Fibroblast of lung (primary cell): Measurements from ENCODE around the gene MCRIP2. TPM values are rescaled to one million over a fixed set of nuclear protein-coding genes. Genes with fewer than 3 reads are reported as not detected.

ENCODE experiments used
- DNase-seq, 2 donors: peaks; one replicate each; pipeline versions ENCODE4 v3.0.0 to v3.0.0-alpha.2; 2010; ENCODE audit warnings: low read depth in 2 of 2
- H2AFZ ChIP-seq: 2 replicates; pipeline ENCODE4 v1.5.1; 2012; ENCODE audit warnings: low read length, control low read depth, inconsistent platforms
- H3K27ac ChIP-seq: 2 replicates; pipeline ENCODE4 v1.5.1; 2011; ENCODE audit warnings: low read length, control low read depth; ENCODE audit not compliant: insufficient read depth
- H3K27me3 ChIP-seq: 2 replicates; pipeline ENCODE4 v1.5.1; 2011; ENCODE audit warnings: mild to moderate bottlenecking, low read length; ENCODE audit not compliant: control insufficient read depth, insufficient read depth
- H3K36me3 ChIP-seq: 2 replicates; pipeline ENCODE4 v1.5.1; 2011; ENCODE audit warnings: low read length; ENCODE audit not compliant: control insufficient read depth, insufficient read depth
- H3K4me1 ChIP-seq: 2 replicates; pipeline ENCODE4 v1.5.1; 2011; ENCODE audit warnings: low read length; ENCODE audit not compliant: control insufficient read depth, insufficient read depth; ENCODE audit errors: extremely low read depth
- H3K4me2 ChIP-seq: 2 replicates; pipeline ENCODE4 v1.5.1; 2011; ENCODE audit warnings: low read length, control low read depth; ENCODE audit not compliant: insufficient read depth; ENCODE audit errors: extremely low read depth
- H3K4me3 ChIP-seq, 4 experiments: fragments of 200-600 bp in 1 of 4; sonication (generic) in 1 of 4; replicated peaks in 1 of 4; 2 replicates each; pipeline ENCODE4 v1.5.1; 2011 to 2016; ENCODE audit warnings: low read length in 4 of 4, low read depth in 3 of 4, mild to moderate bottlenecking in 3 of 4, control low read depth in 2 of 4, inconsistent platforms in 1 of 4, mixed read lengths in 1 of 4; ENCODE audit not compliant: insufficient read depth in 1 of 4; ENCODE audit errors: control extremely low read depth in 1 of 4
- H3K79me2 ChIP-seq: 2 replicates; pipeline ENCODE4 v1.5.1; 2012; ENCODE audit warnings: mild to moderate bottlenecking, low read length, inconsistent platforms; ENCODE audit not compliant: control insufficient read depth, insufficient read depth
- H3K9ac ChIP-seq: 2 replicates; pipeline ENCODE4 v1.5.1; 2011; ENCODE audit warnings: mild to moderate bottlenecking, low read length, control low read depth; ENCODE audit not compliant: insufficient read depth
- H3K9me3 ChIP-seq: 2 replicates; pipeline ENCODE4 v1.5.1; 2012; ENCODE audit warnings: low read depth, low read length; ENCODE audit not compliant: control insufficient read depth, insufficient read depth
- H4K20me1 ChIP-seq: 2 replicates; pipeline ENCODE4 v1.5.1; 2011; ENCODE audit warnings: low read length; ENCODE audit not compliant: control insufficient read depth, insufficient read depth; ENCODE audit errors: extremely low read depth
- EZH2 ChIP-seq: IDR thresholded peaks from 2 replicates; pipeline ENCODE4 v1.5.1; 2012; ENCODE audit warnings: low read length, control low read depth, mild to moderate bottlenecking; ENCODE audit errors: missing control alignments
- polyA plus RNA-seq, 2 donors: library from polyadenylated mRNA; depleted of rRNA in 1 of 2; stranded (reverse) in 1 of 2; unstranded in 1 of 2; fragments of >200 nt; gene quantifications; 2 replicates each; pipeline ENCODE4 v1.2.1, GENCODE V29; 2011 to 2012; ENCODE audit warnings: missing spikeins in 1 of 2
- total RNA-seq: library from RNA; depleted of rRNA; stranded (reverse); fragments of >200 nt; gene quantifications from 2 replicates; pipeline ENCODE4 v1.2.1, GENCODE V29; 2014
- TF ChIP-seq, protein P1 (sequence below), 2 donors: IDR thresholded peaks in 1 of 2; conservative IDR thresholded peaks in 1 of 2; 1 replicate in 1 of 2; 2 replicates in 1 of 2; pipeline ENCODE4 v1.5.1; 2011 to 2012; ENCODE audit warnings: low read length in 2 of 2, control low read depth in 1 of 2, inconsistent platforms in 1 of 2, low read depth in 1 of 2, mild to moderate bottlenecking in 1 of 2

The MCRIP2 gene
- total and polyA plus RNA-seq, 2 donors (not counting 1 experiment from before 2014, with no cell fraction given), result 2.8 to 18.0 TPM

DNA sequence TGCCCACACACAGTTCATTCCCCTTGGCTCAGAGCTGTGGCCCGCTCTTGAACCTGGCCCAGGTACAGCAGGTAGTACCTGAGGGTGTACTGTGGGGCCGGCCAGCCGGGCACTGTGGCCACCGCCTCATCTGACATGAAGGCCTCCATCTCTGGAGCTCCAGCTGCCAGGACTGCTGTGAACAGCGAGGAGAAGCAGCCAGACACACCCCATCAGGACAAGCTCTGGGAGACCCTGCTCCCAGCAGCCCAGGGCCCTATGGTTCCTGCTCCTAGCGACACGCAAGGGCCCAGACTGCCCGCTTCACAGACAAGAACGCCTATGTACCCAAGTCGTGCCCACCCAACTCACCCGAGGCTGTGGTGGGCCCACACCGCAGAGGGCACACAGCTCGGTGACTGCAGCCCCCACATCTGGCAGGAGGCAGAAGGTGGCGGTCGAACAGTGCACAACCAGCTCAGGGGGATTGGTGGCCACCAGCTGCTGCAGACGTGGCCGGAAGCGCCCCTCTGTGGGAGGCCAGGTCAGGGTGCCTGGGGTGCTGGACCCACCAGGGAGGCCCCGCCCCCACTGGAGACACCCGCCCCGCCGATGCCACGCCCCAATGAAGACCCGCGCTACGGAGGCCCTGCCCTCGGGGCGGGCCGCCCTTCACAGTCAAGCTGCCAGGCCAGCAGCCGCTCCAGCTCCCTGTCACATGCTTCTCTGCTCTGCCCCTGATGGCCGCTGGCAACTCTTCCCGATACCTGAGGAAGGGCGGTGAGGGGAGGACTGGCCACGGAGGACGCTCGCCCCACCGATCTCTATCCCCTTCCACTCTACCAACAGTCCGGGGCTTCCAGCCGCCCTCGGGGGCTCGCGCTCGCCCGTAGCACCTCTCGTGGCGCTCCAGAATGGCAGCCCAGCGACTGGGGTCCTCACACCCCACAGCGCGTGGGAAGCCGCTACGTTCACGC is 37.5 kb downstream of the MCRIP2 start:
- DNase-seq, result peak; percentile 45 to 56
- Histone ChIP-seq H2AFZ (peak overlapping the region; percentile 69), H3K4me2 (peak overlapping the region; percentile 75), H4K20me1 (no peaks in the 10 kb centered on the region), H3K4me3 (peak overlapping the region; percentile 43 to 57 (median 45)), H3K27me3 (no peaks in the 10 kb centered on the region), H3K36me3 (peaks cover 20% of the 10 kb centered on the region), H3K79me2 (peaks cover 31% of the 10 kb centered on the region), H3K9ac (peak overlapping the region; percentile 23), H3K4me1 (peaks cover 23% of the 10 kb centered on the region), H3K9me3 (no peaks in the 10 kb centered on the region), H3K27ac (peak overlapping the region; percentile 67)
- no peak for TF ChIP-seq EZH2
- TF ChIP-seq, protein P1, sequence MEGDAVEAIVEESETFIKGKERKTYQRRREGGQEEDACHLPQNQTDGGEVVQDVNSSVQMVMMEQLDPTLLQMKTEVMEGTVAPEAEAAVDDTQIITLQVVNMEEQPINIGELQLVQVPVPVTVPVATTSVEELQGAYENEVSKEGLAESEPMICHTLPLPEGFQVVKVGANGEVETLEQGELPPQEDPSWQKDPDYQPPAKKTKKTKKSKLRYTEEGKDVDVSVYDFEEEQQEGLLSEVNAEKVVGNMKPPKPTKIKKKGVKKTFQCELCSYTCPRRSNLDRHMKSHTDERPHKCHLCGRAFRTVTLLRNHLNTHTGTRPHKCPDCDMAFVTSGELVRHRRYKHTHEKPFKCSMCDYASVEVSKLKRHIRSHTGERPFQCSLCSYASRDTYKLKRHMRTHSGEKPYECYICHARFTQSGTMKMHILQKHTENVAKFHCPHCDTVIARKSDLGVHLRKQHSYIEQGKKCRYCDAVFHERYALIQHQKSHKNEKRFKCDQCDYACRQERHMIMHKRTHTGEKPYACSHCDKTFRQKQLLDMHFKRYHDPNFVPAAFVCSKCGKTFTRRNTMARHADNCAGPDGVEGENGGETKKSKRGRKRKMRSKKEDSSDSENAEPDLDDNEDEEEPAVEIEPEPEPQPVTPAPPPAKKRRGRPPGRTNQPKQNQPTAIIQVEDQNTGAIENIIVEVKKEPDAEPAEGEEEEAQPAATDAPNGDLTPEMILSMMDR (conservative IDR thresholded peaks at IDR 0.05 in 1 of 2, IDR thresholded peaks at IDR 0.05 in 1 of 2; ENCODE audit: low read depth in 1 of 2, low read length in 2 of 2), result no peak

DNA sequence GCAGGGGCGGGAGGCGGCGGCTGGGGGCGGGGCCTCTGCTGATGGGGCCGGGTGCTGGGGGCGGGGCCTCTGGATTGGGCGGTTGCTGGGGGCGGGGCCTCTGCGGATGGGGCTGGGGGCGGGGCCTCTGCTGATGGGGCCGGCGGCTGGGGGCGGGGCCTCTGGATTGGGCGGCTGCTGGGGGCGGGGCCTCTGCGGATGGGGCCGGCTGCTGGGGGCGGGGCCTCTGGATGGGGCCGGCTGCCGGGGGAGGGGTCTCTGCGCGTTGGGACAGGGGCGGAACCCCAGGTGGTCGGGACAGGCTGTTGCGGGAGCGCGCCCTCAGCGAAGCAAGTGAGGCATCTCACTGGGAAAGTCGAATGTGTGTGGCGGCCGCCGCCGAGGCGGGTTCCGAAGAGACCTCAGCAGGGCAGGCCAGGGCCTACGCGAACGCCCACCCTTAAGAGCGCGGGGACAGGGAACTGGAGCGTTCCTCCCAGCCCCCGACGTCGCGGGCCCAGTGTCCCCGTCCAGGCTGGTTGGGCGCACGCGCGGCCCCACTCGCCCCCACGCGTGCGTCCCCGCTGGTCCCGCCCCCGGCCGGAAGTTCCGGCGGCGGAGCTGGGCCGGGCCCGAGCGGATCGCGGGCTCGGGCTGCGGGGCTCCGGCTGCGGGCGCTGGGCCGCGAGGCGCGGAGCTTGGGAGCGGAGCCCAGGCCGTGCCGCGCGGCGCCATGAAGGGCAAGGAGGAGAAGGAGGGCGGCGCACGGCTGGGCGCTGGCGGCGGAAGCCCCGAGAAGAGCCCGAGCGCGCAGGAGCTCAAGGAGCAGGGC is 38.4 kb downstream of the MCRIP2 start, which contains the start of gene STUB1:
TSS of gene STUB1 (plus strand) at position 597 of the 811 bp plus-strand sequence. CDS start at position 713, 116 bp downstream.
- Histone ChIP-seq H3K36me3 (peaks cover 22% of the 10 kb centered on the region), H3K27me3 (no peaks in the 10 kb centered on the region)
- TF ChIP-seq, protein P1 (conservative IDR thresholded peaks at IDR 0.05 in 1 of 2, IDR thresholded peaks at IDR 0.05 in 1 of 2; ENCODE audit: low read depth in 1 of 2, low read length in 2 of 2), result no peak
- TF ChIP-seq EZH2, result no peak

DNA sequence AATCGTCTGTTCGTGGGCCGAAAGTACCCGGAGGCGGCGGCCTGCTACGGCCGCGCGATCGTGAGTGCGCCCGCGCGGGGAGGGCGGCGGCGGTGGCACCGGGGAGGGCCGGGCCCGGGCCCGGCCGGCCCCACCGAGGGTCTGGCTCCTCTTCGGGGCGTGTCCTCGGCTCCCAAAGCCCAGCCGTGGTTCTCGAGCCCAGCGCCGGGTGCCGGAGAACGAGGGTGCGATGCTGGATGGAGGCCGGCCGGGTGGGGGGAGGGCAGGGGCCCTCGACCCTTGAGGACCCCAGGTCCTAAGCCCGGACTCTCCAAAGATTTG is 39.0 kb downstream of the MCRIP2 start:
- H3K9me3 ChIP-seq, result no peaks in the 10 kb centered on the region
- H3K4me1 ChIP-seq, result peaks cover 18% of the 10 kb centered on the region
- peak overlapping the region; percentile 73 for H3K27ac ChIP-seq
- DNase-seq, result no peak
- H2AFZ ChIP-seq, result no peak overlapping the region
- no peaks in the 10 kb centered on the region for H4K20me1 ChIP-seq
- H3K27me3 ChIP-seq, result no peaks in the 10 kb centered on the region
- peak overlapping the region; percentile 72 to 88 (median 85) for H3K4me3 ChIP-seq
- TF ChIP-seq, protein P1 (conservative IDR thresholded peaks at IDR 0.05 in 1 of 2, IDR thresholded peaks at IDR 0.05 in 1 of 2; ENCODE audit: low read depth in 1 of 2, low read length in 2 of 2), result no peak
- no peak for TF ChIP-seq EZH2
- peaks cover 26% of the 10 kb centered on the region for H3K36me3 ChIP-seq
- H3K79me2 ChIP-seq, result peaks cover 31% of the 10 kb centered on the region
- peak overlapping the region; percentile 99 for H3K4me2 ChIP-seq
- peak overlapping the region; percentile 78 for H3K9ac ChIP-seq

More for the DNA sequence above, 38.4 kb downstream of the MCRIP2 start, which contains the start of gene STUB1:
- H4K20me1 ChIP-seq, result no peaks in the 10 kb centered on the region
- peaks cover 31% of the 10 kb centered on the region for H3K79me2 ChIP-seq
- no peaks in the 10 kb centered on the region for H3K9me3 ChIP-seq
- peak within 1 kb of the TSS; percentile 72 to 88 (median 85) for H3K4me3 ChIP-seq
- H3K27ac ChIP-seq, result peak within 1 kb of the TSS; percentile 73
- H2AFZ ChIP-seq, result peak within 1 kb of the TSS; percentile 73
- peak within 1 kb of the TSS; percentile 99 for H3K4me2 ChIP-seq
- DNase-seq, result peak; percentile 78 to 86
- peak within 1 kb of the TSS; percentile 78 for H3K9ac ChIP-seq
- peaks cover 22% of the 10 kb centered on the region for H3K4me1 ChIP-seq
